GM20431 (cell line): Measurements from ENCODE around the gene HRH3.

ENCODE experiments used
- in situ Hi-C: fragments of 300-500 bp; cut with MseI, MboI; formaldehyde crosslinking; loops from one replicate; pipeline ENCODE4 v1.15.0; 2020; ENCODE audit warnings: low sequenced_read_pairs; ENCODE audit not compliant: unreplicated experiment

HRH3 gene

DNA sequence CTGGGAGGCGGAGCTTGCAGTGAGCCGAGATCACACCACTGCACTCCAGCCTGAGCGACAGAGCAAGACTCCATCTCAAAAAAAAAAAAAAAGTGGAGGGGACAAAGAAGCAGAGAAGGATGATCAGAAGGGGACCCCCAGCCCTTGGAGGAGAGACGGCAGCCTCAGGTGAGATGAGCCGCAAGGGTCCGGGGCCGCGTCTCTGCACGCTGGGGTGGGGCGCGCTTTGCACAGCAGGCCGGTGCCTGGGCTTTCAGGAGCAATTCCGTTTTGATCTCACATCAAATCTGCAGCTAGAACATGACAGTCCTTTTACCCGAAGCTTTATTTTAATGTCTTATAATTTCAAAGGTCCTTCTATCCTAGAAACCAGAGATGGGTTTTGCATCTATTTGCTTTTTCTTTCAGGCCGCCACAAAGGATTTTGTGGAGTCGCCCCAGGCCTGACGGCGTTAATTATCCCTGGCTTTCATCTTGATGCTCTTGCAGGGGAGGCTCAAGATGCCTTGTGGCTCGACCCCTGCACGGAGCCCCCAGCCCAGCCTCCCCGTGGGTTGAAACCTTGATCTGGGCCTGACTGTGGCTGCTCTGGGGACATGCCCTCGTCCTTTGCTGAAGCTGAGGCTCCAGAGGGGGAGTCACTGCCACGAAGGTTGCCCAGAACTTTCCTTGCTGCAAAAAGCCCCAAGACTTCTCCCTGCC lies 17.3 kb downstream of the HRH3 start:
- in situ Hi-C loops = no loop called here

DNA sequence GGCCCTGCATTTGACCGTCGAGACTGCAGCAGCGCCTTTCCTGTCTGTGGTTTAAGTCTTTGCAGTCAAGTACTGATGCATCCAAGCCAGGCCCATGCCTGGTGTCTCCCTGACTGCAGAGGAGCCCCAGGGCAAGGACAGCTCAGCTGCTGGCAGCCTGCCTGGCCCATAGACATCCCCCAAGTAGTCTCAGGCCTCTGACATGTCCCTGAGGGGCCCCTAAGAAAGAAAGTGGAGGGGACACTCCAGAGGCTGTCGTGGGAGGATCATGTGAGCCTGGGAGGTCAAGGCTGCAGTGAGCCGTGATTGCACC lies 18.0 kb downstream of the HRH3 start:
- in situ Hi-C loops = no loop called here

DNA sequence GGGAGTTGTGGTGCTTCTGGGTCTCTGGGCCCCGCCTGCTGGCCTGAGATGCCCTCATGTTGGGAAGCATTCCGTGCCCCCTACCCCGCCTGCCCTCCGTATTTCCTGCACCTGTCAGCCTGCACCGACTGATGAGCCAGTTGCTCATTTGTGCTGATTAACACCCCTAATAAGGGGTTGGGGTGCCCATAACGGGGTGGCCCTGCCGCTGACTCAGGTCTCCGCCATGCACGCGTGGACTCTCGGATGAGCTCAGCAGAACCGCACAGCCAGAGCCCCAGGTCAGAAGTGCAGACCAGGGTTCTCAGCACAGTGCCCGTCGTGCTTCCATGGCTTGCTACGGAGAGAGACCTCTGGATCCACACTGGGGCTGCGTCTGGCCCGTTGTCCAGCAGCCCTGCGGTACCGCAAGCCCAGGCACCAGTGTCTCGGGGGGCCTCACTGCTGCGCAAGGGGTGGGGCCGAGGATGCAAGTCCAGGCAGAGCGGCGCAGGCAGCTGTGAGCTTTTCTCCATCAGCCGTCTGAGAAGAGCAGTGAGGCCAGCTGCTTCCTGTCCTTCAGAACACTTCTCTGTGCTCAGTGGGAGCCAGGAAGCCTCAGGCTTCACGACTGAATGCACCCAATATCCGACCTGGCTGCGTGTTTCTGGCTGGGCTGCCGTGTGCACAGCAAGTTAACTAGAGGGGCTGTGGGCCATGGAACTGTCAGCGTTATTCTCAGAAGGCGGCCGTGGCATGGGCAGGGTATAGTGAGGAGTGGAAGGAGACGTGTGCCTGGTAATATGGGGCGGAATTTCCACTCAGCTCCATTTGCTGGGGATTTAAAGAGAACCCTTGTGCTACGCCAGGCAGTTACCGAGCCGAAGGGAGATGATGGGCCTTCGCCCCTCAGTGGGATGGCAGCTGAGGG lies 18.6 kb downstream of the HRH3 start:
- in situ Hi-C loops = no loop called here

DNA sequence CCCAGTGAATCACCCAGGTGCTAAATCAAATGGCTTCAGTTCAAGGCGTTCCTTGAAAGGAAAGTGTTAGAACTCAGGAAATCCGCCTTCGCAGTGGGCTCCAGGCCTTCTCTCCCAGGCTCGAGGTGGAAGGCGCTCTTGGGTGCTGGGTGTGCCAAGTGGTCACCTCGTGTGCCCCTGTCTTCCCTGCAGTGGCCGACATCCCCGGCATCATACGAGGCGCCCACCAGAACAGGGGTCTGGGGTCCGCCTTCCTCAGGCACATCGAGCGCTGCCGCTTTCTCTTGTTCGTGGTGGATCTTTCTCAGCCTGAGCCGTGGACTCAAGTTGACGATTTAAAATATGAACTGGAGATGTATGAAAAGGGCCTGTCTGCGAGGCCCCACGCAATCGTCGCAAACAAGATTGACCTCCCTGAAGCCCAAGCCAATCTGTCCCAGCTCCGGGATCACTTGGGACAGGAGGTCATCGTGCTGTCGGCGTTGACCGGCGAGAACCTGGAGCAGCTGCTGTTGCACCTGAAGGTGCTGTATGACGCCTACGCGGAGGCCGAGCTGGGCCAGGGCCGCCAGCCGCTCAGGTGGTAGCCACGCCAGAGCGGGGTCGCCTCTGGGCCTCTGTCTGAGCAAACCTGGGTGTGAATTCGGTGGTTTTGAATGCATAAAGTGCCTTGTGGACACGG lies 19.4 kb downstream of the HRH3 start:
- in situ Hi-C loops = no loop called here

DNA sequence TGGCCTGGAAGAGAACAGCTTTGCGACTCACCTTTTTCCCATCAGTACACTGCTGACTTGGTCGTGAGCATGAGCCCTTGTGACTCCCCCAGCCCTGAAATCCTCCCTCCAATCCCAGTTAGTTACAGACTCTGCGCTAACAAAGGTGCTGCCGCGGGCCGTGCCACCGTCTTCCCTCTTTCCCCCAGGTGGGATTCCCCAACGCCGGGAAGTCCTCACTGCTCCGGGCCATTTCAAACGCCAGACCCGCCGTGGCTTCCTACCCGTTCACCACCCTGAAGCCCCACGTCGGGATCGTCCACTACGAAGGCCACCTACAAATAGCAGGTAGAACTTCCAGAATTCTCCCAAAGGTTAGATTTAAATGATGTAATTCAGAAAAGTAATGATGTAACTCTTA lies 21.1 kb downstream of the HRH3 start:
- in situ Hi-C loops = no loop called here

DNA sequence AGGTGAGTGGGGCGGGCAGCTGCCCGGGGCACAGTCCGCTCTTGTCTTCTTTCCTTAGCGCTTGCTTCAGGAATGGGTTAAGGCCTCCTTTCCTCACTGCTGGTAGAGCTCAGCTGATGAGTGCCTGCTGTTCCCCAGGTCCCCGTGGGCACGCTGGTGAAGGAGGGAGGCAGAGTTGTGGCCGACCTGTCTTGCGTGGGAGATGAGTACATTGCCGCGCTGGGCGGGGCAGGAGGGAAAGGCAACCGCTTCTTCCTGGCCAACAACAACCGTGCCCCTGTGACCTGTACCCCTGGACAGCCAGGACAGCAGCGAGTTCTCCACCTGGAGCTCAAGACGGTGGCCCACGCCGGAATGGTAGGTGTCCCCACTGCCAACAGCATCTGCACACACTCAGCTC lies 21.6 kb downstream of the HRH3 start:
- in situ Hi-C loops = no loop called here

DNA sequence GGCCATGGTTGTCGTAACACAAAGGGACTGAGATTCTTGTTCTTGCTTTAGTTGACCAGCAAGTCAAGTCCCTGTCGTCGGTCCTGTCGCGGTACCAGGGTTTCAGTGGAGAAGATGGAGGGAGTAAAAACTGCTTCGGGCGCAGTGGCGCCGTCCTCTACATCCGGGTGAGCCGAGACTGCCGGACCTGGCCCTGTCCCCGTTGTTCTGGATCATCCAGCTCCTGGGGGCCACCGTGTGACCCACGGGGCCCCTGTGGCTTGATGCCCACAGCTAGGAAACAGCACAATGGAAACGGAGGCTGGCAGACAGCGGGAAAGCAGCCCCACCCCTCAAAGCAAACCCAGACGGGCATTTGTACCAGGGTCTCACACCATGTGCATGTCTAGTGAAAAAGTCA lies 22.3 kb downstream of the HRH3 start:
- in situ Hi-C loops = no loop called here

DNA sequence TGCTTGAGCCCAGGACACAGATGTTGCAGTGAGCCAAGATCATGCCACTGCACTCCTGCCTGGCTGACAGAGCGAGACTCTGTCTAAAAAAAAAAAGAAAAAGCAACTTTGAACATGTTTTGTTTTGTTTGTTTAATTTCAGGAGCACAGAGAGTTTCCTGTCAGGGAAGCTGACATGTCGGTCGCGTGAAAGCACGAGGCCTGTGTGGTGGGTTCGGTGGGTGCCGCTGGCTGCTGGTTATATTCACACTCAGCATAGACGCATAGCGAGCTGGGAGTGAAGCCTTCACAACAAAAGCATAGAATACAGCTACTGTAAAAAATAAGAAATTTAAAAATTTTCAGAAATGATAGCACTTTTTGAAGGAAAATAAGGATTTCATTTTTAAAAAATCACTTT lies 22.8 kb downstream of the HRH3 start:
- in situ Hi-C loops = no loop called here

DNA sequence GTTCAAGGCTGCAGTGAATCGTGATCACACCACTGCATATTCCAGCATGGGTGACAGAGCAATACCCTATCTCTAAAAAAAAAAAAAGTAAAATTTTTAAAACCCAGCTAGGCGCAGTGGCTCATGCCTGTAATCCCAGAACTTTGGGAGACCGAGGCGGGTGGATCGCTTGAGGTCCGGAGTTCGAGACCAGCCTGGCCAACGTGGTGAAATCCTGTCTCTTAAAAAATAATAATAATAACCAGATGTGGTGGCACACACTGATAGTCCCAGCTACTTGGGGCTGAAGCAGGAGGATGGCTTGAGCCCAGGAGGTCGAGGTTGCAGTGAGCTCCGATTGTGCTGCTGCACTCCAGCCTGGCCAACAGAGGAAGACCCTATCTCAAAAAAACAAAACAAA lies 23.8 kb downstream of the HRH3 start:
- in situ Hi-C loops = no loop called here

DNA sequence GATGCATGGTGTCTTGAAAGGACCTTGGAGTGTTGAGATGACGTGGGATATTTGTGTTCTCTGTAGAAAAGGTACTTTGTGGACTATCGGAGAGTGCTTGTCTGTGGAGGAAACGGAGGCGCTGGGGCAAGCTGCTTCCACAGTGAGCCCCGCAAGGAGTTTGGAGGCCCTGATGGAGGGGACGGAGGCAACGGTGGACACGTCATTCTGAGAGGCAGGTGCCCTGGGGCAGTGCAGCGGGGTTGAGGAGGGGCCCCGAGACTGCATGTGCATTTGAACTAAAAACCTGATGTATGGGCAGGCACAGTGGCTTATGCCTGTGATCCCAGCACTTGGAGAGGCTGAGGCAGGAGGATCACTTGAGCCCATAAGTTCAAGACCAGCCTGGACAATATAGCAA lies 24.3 kb downstream of the HRH3 start:
- in situ Hi-C loops = no loop called here

DNA sequence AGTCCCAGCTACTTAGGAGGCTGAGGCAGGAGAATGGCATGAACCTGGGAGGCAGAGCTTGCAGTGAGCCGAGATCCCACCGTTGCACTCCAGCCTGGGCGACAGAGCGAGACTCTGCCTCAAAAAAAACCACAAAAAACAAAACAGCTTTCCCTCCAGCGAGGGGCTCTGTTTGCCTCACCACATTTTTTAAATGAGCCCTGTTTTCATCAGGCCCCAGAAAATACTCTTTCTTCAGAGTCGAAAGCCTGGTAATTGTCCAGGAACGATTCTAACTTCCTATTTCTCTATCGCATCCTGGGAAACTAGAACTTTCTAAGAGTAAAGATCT lies 25.0 kb downstream of the HRH3 start:
- in situ Hi-C loops = no loop called here

DNA sequence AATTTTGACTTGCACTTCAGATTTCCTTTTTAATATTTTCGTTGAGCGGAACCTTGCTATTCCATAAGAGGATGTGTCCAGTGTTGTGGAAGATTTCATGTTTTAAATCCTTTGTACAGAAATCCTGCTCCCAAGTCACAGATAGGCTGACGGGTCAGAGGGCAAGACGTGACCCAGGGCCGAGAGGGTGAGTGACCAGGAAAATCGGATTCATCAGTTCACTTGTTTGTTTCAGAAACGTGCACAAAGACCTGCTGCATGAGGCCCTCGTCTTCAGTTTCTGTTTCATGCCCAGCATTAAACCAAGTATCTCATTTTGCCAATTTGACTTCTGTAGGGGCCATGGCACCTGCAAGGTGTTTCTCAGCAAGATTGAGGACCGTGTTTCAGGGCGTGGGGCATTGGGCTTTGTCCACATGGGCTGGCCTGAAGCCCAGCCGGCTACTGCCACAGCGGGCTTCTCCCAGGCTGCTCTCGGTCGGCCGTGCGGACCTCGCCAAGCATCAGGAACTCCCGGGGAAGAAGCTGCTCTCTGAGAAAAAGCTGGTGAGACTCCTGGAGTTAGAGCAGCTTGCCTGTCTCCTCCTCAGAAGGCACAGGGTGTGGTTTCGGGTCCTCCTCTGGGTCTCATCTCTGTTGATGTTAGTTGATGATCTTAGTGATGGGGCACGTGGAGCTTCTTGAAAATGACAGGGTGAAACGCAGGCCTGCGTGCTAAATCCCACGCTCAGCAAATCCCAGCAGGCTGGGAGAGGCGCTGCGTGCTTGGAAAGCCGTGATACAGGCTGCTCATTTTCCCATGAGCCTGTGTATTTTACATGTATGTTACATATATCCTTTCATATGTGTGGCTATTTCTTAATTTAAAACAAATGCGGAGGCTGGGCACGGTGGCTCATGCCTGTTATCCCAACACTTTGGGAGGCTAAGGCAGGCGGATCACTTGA lies 26.7 kb downstream of the HRH3 start:
- in situ Hi-C loops = no loop called here

DNA sequence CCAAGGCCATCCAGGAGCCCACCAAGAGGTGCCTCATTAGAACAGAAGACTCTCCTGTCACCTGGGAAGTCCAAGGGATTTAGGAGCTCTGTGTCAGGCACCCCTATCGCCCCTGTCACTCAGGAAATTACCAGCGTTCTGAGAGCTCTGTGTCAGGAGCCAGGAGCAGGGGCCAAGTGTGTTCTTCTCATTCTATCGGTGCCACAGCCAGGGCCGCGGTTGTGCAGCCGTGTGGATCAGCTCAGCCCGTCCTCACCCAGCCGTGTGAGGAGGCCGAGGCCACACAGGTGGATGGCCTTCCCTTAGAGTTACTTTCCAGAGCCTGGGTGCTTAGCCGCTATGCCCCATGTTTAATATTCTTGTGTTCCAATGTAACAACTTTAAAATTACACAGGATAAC lies 27.4 kb downstream of the HRH3 start:
- in situ Hi-C loops = no loop called here

DNA sequence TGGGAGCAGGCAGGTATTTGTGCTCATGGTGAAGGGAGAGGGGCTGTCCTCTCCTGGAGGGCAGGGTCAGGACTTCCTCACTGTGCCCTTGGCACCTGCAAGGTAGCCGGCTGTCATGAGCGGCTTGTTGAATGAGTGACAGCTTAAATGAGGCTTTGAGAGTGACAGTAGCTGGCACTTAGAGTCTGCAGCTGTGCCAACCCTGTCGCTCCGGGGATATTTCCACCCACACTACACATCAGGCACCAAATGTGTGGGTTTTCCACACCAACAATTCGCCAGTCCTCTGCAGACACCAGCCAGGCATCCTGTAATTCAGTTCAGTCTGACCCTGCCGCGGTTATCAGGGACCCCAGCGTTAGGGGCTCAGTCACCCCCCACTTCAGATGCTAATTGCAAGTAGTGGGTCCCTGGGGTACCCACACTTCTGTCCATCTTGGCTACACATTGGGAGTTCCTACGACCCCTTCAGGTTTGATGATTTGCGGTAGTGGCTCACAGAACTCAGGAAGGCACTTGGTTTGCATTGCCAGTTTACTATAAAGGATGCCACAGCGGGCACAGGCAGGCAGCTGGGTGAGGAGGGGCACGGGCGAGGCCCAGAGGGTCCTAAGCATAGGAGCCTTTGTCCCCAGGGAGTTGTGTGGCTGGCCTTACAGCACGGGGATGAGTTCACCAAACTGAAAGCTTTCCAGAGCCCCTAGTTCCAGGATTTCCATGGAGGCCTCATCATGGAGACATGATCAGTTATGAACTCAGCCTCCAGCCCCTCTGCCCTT lies 28.1 kb downstream of the HRH3 start:
- in situ Hi-C loops = no loop called here

DNA sequence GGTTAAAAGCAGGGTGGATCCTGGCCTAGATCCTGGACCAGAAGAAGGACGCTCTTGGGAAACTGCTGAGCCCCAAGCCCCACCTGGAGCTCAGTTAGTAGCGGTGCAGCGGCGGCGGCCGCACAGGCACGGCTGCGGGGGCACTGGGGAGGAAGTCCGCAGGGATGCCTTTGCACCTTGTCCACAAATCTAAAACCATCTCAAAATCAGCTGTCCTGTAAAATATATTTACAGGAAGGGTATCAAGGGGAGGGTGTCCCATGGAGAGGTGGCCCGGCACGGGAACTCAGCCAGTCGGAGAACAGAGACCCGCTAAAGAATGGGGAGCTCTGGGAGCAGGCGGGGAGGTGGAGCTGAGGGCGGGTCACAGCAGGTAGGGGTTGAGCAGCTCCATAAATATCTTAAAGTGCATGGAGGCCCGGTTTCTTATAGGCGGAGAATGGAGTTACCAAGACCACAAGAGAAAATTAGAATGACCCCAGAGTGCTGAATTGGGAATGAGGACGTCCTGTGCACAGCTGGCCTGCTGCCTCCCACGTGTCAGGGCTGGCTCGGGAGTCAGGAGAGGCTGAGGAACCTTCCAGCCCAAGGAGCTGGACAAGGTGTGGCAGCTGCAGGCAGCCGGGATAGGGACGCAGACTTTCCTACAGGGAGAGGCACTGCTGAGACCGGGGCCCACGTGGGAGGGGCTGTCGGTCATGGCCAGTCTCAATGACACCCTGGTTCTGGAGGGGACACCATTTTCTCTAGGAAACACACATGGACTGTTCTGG lies 29.3 kb downstream of the HRH3 start:
- in situ Hi-C loops = no loop called here

DNA sequence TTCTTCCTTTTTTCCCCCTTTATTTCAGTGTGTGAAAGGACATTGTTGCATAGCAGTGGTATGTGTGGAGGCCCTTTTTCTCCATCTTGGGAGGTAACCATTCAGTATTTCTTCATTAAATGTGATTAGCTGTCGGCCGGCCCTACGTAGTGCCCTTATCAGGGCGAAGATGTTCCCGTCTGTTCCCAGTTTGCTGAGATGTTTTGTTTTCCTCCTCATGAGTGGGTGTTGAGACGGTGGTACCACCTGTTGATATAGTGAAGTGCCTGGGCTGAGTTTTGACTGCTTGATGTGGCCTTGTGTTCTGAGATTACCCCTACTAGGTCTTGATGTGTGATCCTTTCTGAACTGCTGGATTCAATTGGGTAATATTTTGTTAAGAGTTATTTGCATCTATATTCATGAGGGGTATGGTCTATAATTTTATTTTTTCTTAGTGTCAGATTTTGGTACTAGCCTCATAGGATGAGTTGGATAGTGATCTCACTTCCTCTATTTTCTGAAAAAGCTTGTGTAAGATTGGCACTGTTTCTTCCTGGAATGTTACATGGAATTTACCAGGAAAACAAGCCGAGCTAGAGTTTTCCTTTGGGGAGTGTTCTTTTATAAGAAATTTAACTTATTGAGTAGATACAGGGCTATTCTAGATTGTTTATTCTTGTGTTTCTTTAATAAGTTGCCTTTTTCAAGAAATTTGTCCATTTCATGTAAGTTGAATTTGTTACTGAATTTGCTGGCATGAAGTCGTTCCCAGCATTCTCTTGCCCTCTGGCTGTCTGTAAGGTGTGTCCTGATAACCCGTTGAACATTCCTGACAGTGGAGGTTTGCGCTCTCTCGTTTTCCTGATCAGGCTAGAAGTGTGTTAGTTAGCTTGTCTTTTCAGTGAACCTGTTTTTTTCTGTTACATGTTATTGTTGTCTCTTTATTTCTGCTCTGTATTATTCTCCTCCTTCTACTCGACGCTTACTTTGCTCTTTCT lies 32.9 kb downstream of the HRH3 start:
- in situ Hi-C loops = no loop called here

DNA sequence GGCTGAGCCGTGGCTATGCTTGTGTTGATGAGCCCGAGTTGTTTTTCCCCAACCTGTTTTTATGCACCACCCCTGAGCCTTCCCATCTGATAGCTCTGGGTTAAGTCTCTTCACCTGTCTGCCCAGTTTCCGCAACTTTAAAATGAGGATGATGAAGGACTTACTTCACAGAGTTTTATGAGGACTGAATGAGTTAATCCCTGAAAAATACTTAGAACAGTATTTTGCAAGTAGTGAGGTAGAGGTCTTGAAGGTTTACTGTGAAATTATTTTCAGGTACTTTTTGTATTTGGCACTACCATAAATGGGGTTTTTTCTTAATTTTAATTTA lies 34.0 kb downstream of the HRH3 start:
- in situ Hi-C loops = no loop called here
